Hematopoietic multipotent progenitor cell treated with erythropoietin and hydrocortisone succinate and interleukin-3 and kit ligand, for 6 days (in vitro differentiated cells): Measurements from ENCODE around the gene CA9.

Source experiments
- DNase-seq: peaks from one replicate; pipeline ENCODE4 v3.0.0-alpha.2; 2015

CA9 gene

DNA sequence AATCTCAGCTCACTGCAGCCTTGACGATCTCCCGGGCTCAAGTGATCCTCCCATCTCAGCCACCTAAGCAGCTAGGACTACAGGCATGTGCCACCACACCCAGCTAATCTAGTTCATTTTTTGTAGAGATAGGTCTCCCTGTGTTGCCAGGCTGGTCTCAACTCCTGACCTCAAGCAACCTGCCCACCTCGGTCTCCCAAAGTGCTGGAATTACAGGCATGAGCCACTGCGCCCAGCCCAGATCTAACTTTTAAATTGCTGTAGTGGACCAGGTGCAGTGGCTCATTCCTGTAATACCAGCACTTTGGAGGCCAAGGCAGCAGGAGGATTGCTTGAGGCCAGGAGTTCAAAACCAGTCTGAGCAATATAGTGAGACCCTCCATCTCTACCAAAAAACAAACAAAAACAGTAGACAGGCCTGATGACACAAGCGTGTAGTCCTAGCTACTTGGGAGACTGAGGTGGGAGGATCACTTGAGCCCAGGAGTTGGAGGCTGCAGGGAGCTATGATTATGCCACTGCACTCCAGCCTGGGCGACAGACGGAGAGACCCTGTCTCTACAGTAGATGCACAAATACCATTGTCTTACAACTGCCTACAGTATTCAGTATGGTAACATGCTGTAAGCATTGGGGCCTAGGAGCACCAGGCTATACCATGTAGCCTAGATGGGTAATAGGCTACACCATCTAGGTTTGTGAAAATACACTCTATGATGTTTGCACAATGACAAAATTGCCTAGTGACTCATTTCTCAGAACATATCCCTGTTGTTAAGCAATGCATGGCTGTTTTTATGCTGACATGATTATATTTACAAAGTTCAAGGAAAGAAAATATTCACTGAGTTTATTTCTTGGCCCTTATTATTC is 21.5 kb upstream of the CA9 start:
- DNase-seq: peak; percentile 52

GRCh38 chr9:35652829-35653209 is 20.9 kb upstream of the CA9 start:
- no peak for DNase-seq

DNA sequence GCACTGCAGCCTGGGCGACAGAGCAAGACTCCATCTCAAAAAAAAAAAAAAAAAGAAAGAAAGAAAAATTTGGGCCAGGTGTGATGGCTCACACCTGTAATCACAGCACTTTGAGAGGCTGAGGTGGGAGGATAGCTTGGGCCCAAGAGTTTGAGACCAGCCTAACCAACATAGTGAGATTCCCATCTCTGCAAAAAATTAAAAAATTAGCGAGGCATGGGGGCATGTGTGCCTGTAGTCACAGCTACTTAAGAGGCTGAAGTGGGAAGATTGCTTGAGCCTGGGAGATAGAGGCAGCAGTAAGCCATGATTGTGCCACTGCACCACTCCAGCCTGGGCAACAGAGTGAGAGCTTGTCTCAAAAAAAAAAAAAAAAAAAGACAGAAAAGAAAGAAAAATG is 20.1 kb upstream of the CA9 start:
- DNase-seq: no peak

GRCh38 chr9:35656348-35656747 is 17.4 kb upstream of the CA9 start:
- peak; percentile 45 for DNase-seq

GRCh38 chr9:35656831-35657545 is 16.7 kb upstream of the CA9 start:
- peak; percentile 59 for DNase-seq

GRCh38 chr9:35657546-35658136 is 16.1 kb upstream of the CA9 start, which contains the start of gene RMRP:
TSS of gene RMRP (minus strand) at chr9:35658019.
- peak; percentile 99 for DNase-seq

DNA sequence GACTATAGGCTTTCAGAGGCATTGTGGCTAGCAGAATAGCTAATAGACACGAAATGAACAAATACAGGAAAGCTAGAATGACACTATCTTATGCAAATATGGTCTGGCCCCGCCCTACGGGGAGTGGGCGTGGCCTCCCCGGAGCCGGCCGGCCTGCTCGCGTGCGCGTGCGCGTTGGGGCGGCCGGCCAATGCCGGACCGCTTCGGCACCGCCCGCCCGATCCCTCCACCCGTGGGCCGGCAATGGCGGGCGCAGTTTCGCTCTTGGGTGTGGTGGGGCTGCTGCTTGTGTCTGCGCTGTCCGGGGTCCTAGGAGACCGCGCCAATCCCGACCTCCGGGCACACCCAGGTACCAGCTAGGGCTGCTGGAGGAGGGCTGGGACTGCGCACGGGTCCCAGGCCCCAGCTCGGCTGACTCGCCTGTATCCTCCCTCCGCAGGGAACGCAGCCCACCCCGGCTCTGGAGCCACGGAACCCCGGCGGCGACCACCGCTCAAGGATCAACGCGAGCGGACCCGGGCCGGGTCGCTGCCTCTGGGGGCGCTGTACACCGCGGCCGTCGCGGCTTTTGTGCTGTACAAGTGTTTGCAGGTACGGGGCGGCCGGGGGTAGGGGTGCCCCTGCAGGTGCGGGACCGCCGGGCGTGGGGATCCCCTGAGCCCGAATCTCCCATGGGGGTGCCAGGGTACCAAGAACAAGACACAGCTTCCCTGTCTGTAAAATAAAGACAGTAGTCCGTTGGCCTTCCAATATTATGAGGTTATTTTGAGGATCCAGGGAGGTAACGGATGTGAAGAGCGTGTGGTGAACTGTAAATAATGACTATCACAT is 15.4 kb upstream of the CA9 start, which contains the start of gene CCDC107:
CCDC107 (plus strand) TSS at position 156 of the 831 bp plus-strand sequence; CDS start at position 244, 88 bp downstream.
- DNase-seq: peak; percentile 89

DNA sequence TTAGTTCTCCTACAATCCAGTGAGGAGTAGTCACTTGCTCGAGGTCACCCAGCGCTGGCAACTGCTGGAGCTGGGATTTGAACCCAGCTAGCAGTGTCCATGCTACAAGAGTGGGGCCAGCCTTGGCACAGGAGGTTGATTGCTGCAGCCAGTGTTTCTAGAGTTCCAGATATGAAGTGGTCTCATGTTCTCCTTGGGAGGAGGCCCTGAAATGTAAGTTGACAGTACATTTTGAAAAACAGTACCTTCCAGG is 14.8 kb upstream of the CA9 start:
- peak; percentile 65 for DNase-seq

DNA sequence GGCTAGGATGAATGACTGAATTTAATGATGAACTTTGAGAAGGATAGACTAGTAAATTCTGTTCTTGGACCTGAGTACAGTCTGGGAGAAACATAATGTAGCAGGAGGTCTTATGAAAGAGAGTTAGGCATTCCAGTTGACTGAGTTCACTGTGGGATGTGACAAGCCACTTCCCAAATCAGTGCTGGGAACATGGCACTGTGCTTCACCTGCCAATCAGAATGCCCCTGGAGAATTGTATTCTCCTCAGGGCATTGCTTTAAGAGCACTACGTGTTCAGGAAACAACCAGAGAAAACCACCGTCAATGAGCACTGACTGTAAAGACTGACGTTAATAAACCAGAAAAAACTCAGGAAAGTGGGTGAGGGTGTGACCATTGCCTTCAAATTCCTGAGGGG is 14.4 kb upstream of the CA9 start:
- DNase-seq: no peak

GRCh38 chr9:35660966-35661415 is 12.7 kb upstream of the CA9 start:
- DNase-seq: no peak

DNA sequence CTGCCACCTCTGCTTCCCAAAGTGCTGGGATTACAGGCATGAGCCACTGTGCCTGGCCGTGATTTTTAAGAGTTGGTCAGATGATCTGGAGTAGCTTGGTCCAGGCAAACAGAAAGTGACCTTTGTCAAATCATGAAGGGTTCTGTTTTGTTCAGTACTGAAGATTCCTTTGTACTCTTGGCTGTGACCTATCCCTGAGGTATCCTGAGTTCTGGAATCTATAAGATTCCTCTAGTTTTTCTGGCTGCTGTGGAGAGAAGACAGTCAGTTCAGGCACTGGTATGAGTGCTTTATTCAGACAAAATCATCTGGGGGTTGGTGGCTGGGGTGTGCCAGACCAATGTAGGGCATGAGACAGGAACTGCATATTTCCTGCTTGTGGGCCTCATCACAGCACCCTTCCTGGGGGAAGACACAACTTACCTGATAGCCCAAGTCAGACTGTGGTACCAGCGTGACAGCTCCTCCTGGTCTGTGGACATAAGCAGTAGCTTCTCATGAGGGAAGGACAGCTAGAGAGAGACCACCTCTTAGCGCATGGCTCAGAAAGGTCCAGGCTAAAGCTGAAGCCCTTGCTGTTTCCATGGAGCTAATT is 11.9 kb upstream of the CA9 start:
- no peak for DNase-seq

DNA sequence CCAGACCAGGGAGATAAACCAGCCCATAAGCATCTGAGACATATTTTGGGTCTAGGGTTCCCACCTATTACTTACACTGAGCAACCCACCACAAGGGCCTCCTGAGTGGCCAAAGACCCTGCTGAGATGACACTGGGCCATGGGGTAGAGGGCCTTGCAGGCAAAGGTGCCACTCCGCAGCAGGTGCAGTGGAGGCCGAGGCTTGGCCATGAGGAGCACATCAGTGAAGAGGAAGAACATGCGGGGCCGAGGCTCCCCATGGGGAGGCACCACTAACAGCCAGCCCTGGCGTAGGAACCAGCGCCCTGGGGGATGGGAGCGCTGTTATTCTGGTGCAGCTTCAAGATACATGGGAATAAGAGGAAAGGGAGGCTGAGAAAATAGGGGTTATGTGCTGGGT is 11.3 kb upstream of the CA9 start:
- no peak for DNase-seq

DNA sequence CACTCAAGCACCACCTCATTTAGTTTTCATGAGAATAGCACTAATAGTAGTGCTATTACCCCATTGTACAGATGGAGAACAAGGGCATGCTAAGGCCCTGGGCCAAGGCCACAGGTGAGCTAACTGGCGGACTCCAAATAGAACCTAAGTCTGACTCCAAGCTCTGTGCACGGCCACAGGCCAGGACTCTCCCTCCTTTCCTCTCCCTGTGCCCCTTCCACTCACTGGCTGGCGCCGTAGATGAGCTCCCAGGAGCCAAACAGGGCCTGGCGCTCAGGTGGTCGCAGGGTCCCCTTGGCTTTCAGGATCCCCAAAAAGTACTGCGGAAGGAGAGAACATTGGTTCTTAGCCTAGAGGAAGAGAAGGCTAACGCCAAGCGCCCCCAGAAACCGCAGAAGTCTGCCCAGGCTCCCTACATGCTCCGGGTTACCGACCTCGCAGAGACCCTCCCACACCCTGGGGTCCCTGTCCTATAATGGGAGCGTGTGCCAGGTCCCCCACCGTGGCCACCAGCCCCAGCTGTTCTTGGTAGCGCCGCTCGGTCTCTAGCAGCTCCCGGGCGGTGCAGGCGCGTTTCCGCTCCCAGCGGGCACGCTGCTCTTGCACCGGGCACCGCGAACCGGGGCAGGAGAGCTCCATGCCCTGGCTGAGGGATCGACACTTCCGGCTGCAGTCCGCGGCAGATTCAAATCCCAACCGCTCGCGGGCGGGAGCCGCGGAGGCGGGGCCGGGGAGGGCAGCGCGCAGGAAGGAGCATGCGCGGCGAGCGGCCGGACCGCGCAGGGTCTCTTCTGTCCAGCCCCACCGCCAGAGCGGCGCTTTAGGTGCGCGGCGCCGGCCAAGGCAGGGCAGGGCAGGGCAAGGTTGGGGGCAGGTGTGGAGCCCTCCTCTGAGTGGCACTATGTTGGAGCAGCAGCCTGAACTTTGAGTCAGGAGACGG is 8.9 kb upstream of the CA9 start, which contains the start of gene ARHGEF39:
ARHGEF39 (minus strand) TSS at position 665 of the 940 bp plus-strand sequence; CDS start at position 639, 26 bp downstream.
- peak; percentile 89 for DNase-seq

- DNase-seq: no peak
Measured at GRCh38 chr9:35665471-35665818, 8.3 kb upstream of the CA9 start.

- DNase-seq: no peak
Measured at GRCh38 chr9:35666045-35666444, 7.7 kb upstream of the CA9 start.

GRCh38 chr9:35666549-35666948 is 7.2 kb upstream of the CA9 start:
- DNase-seq: no peak

DNA sequence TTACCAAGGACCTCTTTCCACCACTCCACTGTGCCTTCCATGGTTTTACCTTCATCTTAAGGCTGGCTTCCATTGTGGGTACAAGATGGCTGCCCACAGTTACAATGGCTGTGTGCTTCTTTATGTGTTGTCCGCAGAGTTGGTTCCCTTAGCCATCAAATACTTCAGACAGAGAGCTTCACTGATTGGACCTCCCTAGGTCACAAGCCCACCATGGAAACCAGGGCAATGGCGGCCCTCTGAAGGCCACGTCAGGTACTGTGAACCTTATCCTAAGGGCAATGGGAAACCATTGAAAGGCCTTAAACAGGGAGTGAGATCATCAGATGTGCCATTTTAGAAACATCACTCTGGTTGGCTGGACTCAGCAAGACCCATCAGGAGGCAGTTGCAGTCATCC is 5.8 kb upstream of the CA9 start:
- DNase-seq: no peak

GRCh38 chr9:35669331-35670145 is 4.2 kb upstream of the CA9 start:
- no peak for DNase-seq

GRCh38 chr9:35674025-35674361 is 265 bp downstream of the CA9 start:
- no peak for DNase-seq

GRCh38 chr9:35675204-35675603 is 1.5 kb downstream of the CA9 start:
- DNase-seq: no peak
